HCT116 (cell line): ENCODE data around the gene ZWILCH.

Source experiments
- ELF1 ChIP-seq: IDR thresholded peaks from 2 replicates; pipeline ENCODE4 v1.6.1; 2012; ENCODE audit warnings: low read depth, borderline replicate concordance
- POLR2A ChIP-seq: IDR thresholded peaks from 2 replicates; pipeline ENCODE4 v1.7.0; 2011; ENCODE audit warnings: borderline replicate concordance; ENCODE audit not compliant: insufficient read depth, insufficient read length; ENCODE audit errors: extremely low read depth
- POLR2AphosphoS5 ChIP-seq: IDR thresholded peaks from 2 replicates; pipeline ENCODE4 v1.6.1; 2011; ENCODE audit warnings: mild to moderate bottlenecking, low read depth, low read length, moderate library complexity
- SP1 ChIP-seq: IDR thresholded peaks from 2 replicates; pipeline ENCODE4 v1.6.1; 2012; ENCODE audit warnings: low read depth
- YY1 ChIP-seq: IDR thresholded peaks from 2 replicates; pipeline ENCODE4 v1.6.1; 2011; ENCODE audit warnings: low read length, low read depth, moderate library complexity, mild to moderate bottlenecking; ENCODE audit not compliant: insufficient replicate concordance; ENCODE audit errors: extremely low read depth
- ZNF274 ChIP-seq: fragments of 200-500 bp; sonication (Bioruptor generic); IDR thresholded peaks from 2 replicates; pipeline ENCODE4 v1.6.1; 2014; ENCODE audit warnings: mild to moderate bottlenecking, low read depth, low read length, inconsistent platforms
- TF ChIP-seq, protein P1 (sequence below), 3 experiments: fragments of 200-600 bp in 1 of 3; sonication (generic) in 1 of 3; IDR thresholded peaks in 2 of 3; conservative IDR thresholded peaks in 1 of 3; 2 replicates each; pipeline ENCODE4 v1.5.1; 2012 to 2017; ENCODE audit warnings: low read depth in 2 of 3, low read length in 2 of 3, antibody characterized with exemption in 1 of 3, borderline replicate concordance in 1 of 3, control low read depth in 1 of 3, mild to moderate bottlenecking in 1 of 3, mixed read lengths in 1 of 3, mixed run types in 1 of 3, moderate library complexity in 1 of 3; ENCODE audit not compliant: insufficient read depth in 1 of 3
- TF ChIP-seq, protein P2 (sequence below): IDR thresholded peaks from 2 replicates; pipeline ENCODE4 v1.6.1; 2011; ENCODE audit warnings: mild to moderate bottlenecking, low read length, moderate library complexity; ENCODE audit not compliant: insufficient replicate concordance; ENCODE audit errors: extremely low read depth

DNA sequence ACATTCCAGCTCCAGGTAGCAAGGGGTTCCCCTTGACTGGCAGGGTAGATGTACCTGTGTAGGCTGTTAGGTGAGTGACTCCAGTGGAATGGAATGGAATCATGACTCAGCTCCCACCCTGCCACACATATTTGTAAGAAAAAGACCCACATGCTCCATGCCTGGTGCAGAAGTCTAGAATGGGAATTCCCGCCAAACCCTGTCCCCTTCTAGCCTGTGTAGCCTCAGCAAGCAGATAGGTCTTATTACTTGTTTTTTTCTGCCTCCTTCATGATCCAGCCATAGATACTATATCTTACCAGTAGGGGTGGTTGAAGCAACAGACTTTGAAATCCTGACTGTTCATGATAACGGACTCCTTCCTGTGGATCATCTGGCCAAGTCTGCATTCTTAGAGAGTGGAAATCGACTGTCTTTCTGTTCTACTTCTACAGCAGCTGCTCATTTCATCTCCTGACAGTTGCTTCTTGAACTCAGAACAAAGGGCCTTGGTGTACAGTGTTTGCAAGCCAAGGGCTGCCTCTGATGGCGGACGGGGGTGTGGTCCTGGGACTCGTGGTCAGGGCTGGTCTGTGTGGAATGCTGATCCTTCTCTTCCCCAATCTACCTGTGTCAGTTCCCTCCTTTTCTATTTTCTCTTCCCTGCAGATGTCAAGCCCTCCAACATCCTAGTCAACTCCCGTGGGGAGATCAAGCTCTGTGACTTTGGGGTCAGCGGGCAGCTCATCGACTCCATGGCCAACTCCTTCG lies 23.8 kb upstream of the ZWILCH start:
- TF ChIP-seq ZNF274 (no peak), POLR2AphosphoS5 (0 out of 2 replicates have a peak, but pooled peaks have one; percentile 33), YY1 (no peak), ELF1 (no peak), POLR2A (no peak), SP1 (0 out of 2 replicates have a peak, but pooled peaks have one; percentile 16)
- TF ChIP-seq, protein P1, sequence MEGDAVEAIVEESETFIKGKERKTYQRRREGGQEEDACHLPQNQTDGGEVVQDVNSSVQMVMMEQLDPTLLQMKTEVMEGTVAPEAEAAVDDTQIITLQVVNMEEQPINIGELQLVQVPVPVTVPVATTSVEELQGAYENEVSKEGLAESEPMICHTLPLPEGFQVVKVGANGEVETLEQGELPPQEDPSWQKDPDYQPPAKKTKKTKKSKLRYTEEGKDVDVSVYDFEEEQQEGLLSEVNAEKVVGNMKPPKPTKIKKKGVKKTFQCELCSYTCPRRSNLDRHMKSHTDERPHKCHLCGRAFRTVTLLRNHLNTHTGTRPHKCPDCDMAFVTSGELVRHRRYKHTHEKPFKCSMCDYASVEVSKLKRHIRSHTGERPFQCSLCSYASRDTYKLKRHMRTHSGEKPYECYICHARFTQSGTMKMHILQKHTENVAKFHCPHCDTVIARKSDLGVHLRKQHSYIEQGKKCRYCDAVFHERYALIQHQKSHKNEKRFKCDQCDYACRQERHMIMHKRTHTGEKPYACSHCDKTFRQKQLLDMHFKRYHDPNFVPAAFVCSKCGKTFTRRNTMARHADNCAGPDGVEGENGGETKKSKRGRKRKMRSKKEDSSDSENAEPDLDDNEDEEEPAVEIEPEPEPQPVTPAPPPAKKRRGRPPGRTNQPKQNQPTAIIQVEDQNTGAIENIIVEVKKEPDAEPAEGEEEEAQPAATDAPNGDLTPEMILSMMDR (IDR thresholded peaks at IDR 0.05 in 2 of 3, conservative IDR thresholded peaks at IDR 0.05 in 1 of 3; ENCODE audit: borderline replicate concordance in 1 of 3, insufficient read depth in 1 of 3, low read depth in 2 of 3, low read length in 2 of 3): peak in 1 of 3 experiments; percentile 21; a peak in 1 of 6 replicates
- TF ChIP-seq, protein P2, sequence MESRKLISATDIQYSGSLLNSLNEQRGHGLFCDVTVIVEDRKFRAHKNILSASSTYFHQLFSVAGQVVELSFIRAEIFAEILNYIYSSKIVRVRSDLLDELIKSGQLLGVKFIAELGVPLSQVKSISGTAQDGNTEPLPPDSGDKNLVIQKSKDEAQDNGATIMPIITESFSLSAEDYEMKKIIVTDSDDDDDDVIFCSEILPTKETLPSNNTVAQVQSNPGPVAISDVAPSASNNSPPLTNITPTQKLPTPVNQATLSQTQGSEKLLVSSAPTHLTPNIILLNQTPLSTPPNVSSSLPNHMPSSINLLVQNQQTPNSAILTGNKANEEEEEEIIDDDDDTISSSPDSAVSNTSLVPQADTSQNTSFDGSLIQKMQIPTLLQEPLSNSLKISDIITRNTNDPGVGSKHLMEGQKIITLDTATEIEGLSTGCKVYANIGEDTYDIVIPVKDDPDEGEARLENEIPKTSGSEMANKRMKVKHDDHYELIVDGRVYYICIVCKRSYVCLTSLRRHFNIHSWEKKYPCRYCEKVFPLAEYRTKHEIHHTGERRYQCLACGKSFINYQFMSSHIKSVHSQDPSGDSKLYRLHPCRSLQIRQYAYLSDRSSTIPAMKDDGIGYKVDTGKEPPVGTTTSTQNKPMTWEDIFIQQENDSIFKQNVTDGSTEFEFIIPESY: no peak
